K562 (cell line): ENCODE data around the gene SESN2. TPM values are rescaled to one million over a fixed set of nuclear protein-coding genes. Genes with fewer than 3 reads are reported as not detected.

Source experiments
- ATF1 ChIP-seq, 2 experiments: fragments of 450-650 bp in 1 of 2; IDR thresholded peaks; 2 replicates each; pipeline ENCODE4 v1.6.1; 2016; ENCODE audit warnings: missing compliant biosample characterization in 1 of 2, missing genetic modification characterization in 1 of 2
- EP300 ChIP-seq: IDR thresholded peaks from 2 replicates; pipeline ENCODE4 v1.6.1; 2012; ENCODE audit warnings: low read length, improper control_type of control experiment
- FOXA3 ChIP-seq, 2 experiments: fragments of 450-650 bp in 1 of 2; sonication (generic) in 1 of 2; formaldehyde crosslinking; IDR thresholded peaks in 1 of 2; conservative IDR thresholded peaks in 1 of 2; 2 replicates each; pipeline versions ENCODE4 v1.4.0 to v1.8.0; 2020 to 2022; ENCODE audit warnings: mild to moderate bottlenecking in 2 of 2, missing genetic modification reagents in 1 of 2
- FOXM1 ChIP-seq, 2 experiments: fragments of 450-650 bp in 1 of 2; sonication (generic) in 1 of 2; formaldehyde crosslinking in 1 of 2; IDR thresholded peaks; 2 replicates each; pipeline versions ENCODE4 v1.6.1 to v1.9.0; 2017 to 2022; ENCODE audit warnings: low read depth in 2 of 2, mild to moderate bottlenecking in 2 of 2, missing genetic modification reagents in 1 of 2, moderate library complexity in 1 of 2
- NCOA1 ChIP-seq: fragments of 450-650 bp; IDR thresholded peaks from 2 replicates; pipeline ENCODE4 v1.6.1; 2016; ENCODE audit warnings: low read depth
- PRPF4 ChIP-seq: fragments of 200-400 bp; formaldehyde crosslinking; IDR thresholded peaks from one replicate; pipeline ENCODE4 v1.6.1; 2017; ENCODE audit warnings: low read length, low read depth, mild to moderate bottlenecking; ENCODE audit not compliant: insufficient read depth, poor library complexity, severe bottlenecking
- SMARCA5 ChIP-seq: fragments of 450-650 bp; IDR thresholded peaks from 2 replicates; pipeline ENCODE4 v1.6.1; 2016
- SOX6 ChIP-seq: fragments of 450-650 bp; IDR thresholded peaks from 2 replicates; pipeline ENCODE4 v1.6.1; 2014; ENCODE audit warnings: mild to moderate bottlenecking
- VEZF1 ChIP-seq: fragments of 200-800 bp; sonication (Bioruptor generic); IDR thresholded peaks from 2 replicates; pipeline ENCODE4 v1.6.1; 2017; ENCODE audit warnings: missing genetic modification characterization, missing compliant biosample characterization
- ZNF232 ChIP-seq: sonication (generic); formaldehyde crosslinking; IDR thresholded peaks from 2 replicates; pipeline ENCODE4 v1.8.0; 2022; ENCODE audit warnings: mild to moderate bottlenecking, missing genetic modification reagents
- ZNF583 ChIP-seq: fragments of 250-450 bp; sonication (Bioruptor Pico); IDR thresholded peaks from 2 replicates; pipeline ENCODE4 v1.4.0; 2020
- ZNF696 ChIP-seq: fragments of 250-450 bp; sonication (Bioruptor Pico); conservative IDR thresholded peaks from 2 replicates; pipeline ENCODE4 v1.4.0; 2020; ENCODE audit warnings: mild to moderate bottlenecking, moderate library complexity
- ZZZ3 ChIP-seq: fragments of 450-650 bp; IDR thresholded peaks from 2 replicates; pipeline ENCODE4 v1.6.1; 2016; ENCODE audit warnings: antibody characterized with exemption, mild to moderate bottlenecking, moderate library complexity
- polyA plus RNA-seq, 8 experiments: library from polyadenylated mRNA; depleted of rRNA in 4 of 8; stranded (reverse) in 5 of 8; unstranded in 3 of 8; fragments of >200 nt; fragmentation: Nextera tagmentation in 2 of 8; fragmentation: Illumina TruSeq in 1 of 8; extraction: Ambion mirVana in 2 of 8; extraction: Trizol in 1 of 8; gene quantifications; 2 replicates each; pipeline versions ENCODE4 v1.2.1 to v1.2.3, GENCODE V29; 2011 to 2014; ENCODE audit warnings: inconsistent platforms in 1 of 8, missing spikeins in 1 of 8
- total RNA-seq, 7 experiments: library from RNA; depleted of rRNA in 6 of 7; stranded (reverse); fragments of >200 nt in 6 of 7; fragmentation: Illumina TruSeq in 2 of 7; extraction: Trizol in 2 of 7; gene quantifications; 2 replicates each; pipeline versions ENCODE4 v1.2.1 to v1.2.3, GENCODE V29; 2011 to 2021; ENCODE audit warnings: low replicate concordance in 1 of 7
- TF ChIP-seq, protein P1 (sequence below), 2 experiments: fragments of 450-650 bp; IDR thresholded peaks; 2 replicates each; pipeline ENCODE4 v1.6.1; 2016
- TF ChIP-seq, protein P2 (sequence below): fragments of 450-650 bp; formaldehyde crosslinking; conservative IDR thresholded peaks from 2 replicates; pipeline ENCODE4 v1.4.0; 2022; ENCODE audit warnings: mild to moderate bottlenecking, missing genetic modification characterization
- TF ChIP-seq, protein P3 (sequence below): fragments of 450-650 bp; formaldehyde crosslinking; IDR thresholded peaks from 2 replicates; pipeline ENCODE4 v1.4.0; 2022; ENCODE audit warnings: mild to moderate bottlenecking, moderate library complexity
- TF ChIP-seq, protein P4 (sequence below): fragments of 250-450 bp; sonication (Bioruptor Pico); IDR thresholded peaks from 2 replicates; pipeline ENCODE4 v1.4.0; 2020; ENCODE audit warnings: mild to moderate bottlenecking, moderate library complexity

Gene SESN2
- total and polyA plus RNA-seq, 9 of the 15 experiments (the other 6 are each of a cell fraction or from before 2014, with no cell fraction given), result 3.7 to 71.3 (median 16.8) TPM

DNA sequence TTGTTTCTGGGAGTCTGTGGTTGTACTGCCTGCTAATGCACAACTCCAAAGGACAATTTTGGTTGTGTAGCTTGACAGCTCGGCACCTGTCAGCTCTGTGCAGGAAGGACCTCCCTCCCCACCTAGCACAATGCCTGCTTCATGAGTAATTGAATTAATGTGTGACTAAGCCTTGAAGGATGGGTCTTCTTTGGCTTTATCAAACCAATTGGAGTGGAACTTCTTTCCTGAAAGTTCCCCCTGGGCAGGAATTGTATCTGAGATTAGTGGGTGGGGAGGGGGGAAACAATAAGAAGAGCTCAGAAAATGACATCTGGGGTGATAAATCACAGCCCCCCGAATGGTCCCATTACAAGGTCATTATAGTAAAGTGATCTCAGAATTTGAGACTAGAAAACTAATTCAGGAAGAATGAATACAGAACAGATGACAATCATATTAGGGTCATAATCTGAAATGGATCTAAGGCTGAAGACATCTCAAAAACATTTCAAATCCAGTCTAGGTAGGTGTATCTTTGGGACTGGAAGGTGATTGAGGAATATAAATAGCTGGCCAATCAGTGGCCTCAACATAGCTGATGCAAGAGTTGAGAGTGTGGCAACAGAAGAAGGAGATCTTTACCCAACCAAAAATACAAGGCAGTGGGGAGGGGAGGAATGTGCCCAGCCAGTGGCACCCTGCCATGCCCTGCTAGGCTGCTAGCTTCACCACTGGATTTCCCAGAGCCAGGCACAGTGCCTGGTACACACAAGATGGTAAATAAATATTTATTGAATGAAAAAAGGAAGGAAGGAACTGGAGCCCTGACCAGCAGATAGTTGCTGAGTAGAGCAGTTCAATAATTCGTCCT lies 10.1 kb upstream of the SESN2 start (continued):
- TF ChIP-seq, protein P1, sequence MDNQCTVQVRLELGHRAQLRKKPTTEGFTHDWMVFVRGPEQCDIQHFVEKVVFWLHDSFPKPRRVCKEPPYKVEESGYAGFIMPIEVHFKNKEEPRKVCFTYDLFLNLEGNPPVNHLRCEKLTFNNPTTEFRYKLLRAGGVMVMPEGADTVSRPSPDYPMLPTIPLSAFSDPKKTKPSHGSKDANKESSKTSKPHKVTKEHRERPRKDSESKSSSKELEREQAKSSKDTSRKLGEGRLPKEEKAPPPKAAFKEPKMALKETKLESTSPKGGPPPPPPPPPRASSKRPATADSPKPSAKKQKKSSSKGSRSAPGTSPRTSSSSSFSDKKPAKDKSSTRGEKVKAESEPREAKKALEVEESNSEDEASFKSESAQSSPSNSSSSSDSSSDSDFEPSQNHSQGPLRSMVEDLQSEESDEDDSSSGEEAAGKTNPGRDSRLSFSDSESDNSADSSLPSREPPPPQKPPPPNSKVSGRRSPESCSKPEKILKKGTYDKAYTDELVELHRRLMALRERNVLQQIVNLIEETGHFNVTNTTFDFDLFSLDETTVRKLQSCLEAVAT (IDR thresholded peaks at IDR 0.05), result no peak
- TF ChIP-seq NCOA1, result 0 out of 2 replicates have a peak, but pooled peaks have one; percentile 19
- no peak for TF ChIP-seq ZNF232
- TF ChIP-seq SMARCA5, result no peak
- TF ChIP-seq, protein P2, sequence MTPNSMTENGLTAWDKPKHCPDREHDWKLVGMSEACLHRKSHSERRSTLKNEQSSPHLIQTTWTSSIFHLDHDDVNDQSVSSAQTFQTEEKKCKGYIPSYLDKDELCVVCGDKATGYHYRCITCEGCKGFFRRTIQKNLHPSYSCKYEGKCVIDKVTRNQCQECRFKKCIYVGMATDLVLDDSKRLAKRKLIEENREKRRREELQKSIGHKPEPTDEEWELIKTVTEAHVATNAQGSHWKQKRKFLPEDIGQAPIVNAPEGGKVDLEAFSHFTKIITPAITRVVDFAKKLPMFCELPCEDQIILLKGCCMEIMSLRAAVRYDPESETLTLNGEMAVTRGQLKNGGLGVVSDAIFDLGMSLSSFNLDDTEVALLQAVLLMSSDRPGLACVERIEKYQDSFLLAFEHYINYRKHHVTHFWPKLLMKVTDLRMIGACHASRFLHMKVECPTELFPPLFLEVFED, result 0 out of 2 replicates have a peak, but pooled peaks have one; percentile 16
- TF ChIP-seq ATF1 (CRISPR knock-in tag; IDR thresholded peaks at IDR 0.05), result no peak
- peak; percentile 44; the same call in 1 of the 2 replicates for TF ChIP-seq ATF1 (tag; IDR thresholded peaks at IDR 0.05)
- TF ChIP-seq, protein P3, sequence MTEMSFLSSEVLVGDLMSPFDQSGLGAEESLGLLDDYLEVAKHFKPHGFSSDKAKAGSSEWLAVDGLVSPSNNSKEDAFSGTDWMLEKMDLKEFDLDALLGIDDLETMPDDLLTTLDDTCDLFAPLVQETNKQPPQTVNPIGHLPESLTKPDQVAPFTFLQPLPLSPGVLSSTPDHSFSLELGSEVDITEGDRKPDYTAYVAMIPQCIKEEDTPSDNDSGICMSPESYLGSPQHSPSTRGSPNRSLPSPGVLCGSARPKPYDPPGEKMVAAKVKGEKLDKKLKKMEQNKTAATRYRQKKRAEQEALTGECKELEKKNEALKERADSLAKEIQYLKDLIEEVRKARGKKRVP (CRISPR knock-in tag), result peak; percentile 96
- TF ChIP-seq VEZF1 (CRISPR knock-in tag), result peak; percentile 56
- TF ChIP-seq SOX6, result no peak
- no peak for TF ChIP-seq FOXM1 (IDR thresholded peaks at IDR 0.05; ENCODE audit: low read depth)
- no peak for TF ChIP-seq FOXM1 (CRISPR knock-in tag; IDR thresholded peaks at IDR 0.05; ENCODE audit: low read depth)
- TF ChIP-seq ZNF583 (CRISPR knock-in tag), result peak; percentile 74; the same call in 1 of the 2 replicates
- peak; percentile 69 for TF ChIP-seq EP300
- TF ChIP-seq ZZZ3, result no peak
- no peak for TF ChIP-seq ZNF696 (CRISPR knock-in tag)
- TF ChIP-seq PRPF4, result no peak
- TF ChIP-seq, protein P4, sequence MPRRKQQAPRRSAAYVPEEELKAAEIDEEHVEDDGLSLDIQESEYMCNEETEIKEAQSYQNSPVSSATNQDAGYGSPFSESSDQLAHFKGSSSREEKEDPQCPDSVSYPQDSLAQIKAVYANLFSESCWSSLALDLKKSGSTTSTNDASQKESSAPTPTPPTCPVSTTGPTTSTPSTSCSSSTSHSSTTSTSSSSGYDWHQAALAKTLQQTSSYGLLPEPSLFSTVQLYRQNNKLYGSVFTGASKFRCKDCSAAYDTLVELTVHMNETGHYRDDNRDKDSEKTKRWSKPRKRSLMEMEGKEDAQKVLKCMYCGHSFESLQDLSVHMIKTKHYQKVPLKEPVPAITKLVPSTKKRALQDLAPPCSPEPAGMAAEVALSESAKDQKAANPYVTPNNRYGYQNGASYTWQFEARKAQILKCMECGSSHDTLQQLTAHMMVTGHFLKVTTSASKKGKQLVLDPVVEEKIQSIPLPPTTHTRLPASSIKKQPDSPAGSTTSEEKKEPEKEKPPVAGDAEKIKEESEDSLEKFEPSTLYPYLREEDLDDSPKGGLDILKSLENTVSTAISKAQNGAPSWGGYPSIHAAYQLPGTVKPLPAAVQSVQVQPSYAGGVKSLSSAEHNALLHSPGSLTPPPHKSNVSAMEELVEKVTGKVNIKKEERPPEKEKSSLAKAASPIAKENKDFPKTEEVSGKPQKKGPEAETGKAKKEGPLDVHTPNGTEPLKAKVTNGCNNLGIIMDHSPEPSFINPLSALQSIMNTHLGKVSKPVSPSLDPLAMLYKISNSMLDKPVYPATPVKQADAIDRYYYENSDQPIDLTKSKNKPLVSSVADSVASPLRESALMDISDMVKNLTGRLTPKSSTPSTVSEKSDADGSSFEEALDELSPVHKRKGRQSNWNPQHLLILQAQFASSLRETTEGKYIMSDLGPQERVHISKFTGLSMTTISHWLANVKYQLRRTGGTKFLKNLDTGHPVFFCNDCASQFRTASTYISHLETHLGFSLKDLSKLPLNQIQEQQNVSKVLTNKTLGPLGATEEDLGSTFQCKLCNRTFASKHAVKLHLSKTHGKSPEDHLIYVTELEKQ (CRISPR knock-in tag), result peak; percentile 43; the same call in 1 of the 2 replicates
- TF ChIP-seq FOXA3 (CRISPR knock-in tag; conservative IDR thresholded peaks at IDR 0.05 in 1 of 2, IDR thresholded peaks at IDR 0.05 in 1 of 2), result peak in 1 of 2 experiments; percentile 29; a peak in 1 of 4 replicates
